GM23248 (cell line): ENCODE data around the gene SORL1-AS1.

Experiments
- EZH2 ChIP-seq: fragments of 200-600 bp; sonication (generic); IDR thresholded peaks from 2 replicates; pipeline ENCODE4 v1.6.1; 2018; ENCODE audit warnings: antibody characterized with exemption, mild to moderate bottlenecking; ENCODE audit not compliant: insufficient read depth, poor library complexity, severe bottlenecking
- EZH2phosphoT487 ChIP-seq: fragments of 200-600 bp; sonication (generic); IDR thresholded peaks from 2 replicates; pipeline ENCODE4 v1.6.1; 2018; ENCODE audit warnings: antibody characterized with exemption, moderate library complexity, mild to moderate bottlenecking, low read depth; ENCODE audit not compliant: insufficient read depth

DNA sequence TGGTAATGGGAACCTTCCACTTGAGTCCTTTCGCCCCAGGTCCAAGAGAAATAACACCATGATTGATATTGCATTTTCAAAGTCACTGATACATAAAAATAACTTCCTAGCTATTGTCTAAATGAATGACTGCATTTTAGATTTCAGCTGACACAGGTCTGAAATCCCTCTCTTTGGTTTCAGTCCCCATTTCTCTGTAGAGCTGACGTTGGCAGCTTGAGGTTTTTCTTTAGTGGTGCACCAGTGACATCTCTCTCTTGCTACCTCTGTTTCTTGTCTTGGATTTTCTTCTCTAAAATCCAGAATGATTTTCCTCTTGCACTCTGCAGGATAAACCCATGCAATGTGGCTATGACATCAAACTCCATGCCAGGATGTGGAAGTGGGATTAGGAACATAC lies 32.4 kb downstream of the SORL1-AS1 start:
- TF ChIP-seq EZH2 (no peak), EZH2phosphoT487 (no peak)
